Measurements from ENCODE around the gene SNRPB. TPM values are rescaled to one million over a fixed set of nuclear protein-coding genes. Genes with fewer than 3 reads are reported as not detected.

The SNRPB gene
- total and polyA plus RNA-seq, 2 of the 13 experiments (the other 11 are each of a cell fraction or from before 2014, with no cell fraction given) = 473 to 844 TPM

DNA sequence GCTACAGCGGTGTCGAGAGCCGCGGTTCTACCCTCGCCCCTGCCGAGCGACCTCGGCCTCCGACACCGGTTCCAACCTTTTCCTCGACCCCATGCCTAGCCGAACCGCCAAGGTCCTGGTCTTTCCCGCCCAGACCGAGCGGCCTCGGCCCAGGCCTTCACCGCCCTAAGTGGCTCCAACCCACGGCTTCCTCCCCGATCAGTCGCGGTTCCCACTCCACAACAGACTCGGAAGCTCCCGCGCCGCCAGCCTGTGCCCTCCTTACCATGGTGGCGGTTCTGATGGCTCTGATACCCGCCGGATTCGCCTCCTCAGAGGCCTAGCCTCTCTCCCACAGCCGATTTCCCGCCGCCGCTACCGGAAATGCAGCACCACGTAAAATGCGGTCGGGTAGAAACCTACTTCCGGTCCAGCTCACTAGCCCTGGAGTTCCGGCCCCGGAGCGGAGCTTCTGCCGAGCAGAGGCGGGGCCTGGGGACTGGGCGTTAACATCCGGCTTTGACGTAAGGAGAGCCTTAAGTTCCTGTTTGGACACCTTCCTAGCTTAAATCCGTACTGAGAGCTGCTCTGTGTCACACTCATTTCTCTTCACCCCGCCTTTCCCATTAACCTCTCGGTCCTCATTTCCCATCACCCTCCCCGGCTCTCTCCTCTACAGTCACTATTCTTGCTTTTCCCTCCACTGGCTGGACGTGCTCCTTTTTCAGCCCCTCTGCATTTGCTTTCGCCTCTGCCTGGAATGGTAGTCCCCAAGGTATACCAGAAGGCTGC is at the start of gene SNRPB (continued):
- peak; percentile 92; the same call in 1 of the 2 replicates for TF ChIP-seq ZFP82 (CRISPR knock-in tag; IDR thresholded peaks at IDR 0.05; ENCODE audit: borderline replicate concordance)
- TF ChIP-seq, protein P1, sequence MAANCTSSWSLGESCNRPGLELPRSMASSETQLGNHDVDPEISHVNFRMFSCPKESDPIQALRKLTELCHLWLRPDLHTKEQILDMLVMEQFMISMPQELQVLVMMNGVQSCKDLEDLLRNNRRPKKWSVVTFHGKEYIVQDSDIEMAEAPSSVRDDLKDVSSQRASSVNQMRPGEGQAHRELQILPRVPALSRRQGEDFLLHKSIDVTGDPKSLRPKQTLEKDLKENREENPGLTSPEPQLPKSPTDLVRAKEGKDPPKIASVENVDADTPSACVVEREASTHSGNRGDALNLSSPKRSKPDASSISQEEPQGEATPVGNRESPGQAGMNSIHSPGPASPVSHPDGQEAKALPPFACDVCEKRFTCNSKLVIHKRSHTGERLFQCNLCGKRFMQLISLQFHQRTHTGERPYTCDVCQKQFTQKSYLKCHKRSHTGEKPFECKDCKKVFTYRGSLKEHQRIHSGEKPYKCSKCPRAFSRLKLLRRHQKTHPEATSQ (CRISPR knock-in tag; IDR thresholded peaks at IDR 0.05; ENCODE audit: borderline replicate concordance) = peak; percentile 99
- peak; percentile 96 for TF ChIP-seq GFI1 (CRISPR knock-in tag; IDR thresholded peaks at IDR 0.05; ENCODE audit: borderline replicate concordance)
- TF ChIP-seq PRMT3 (CRISPR knock-in tag; IDR thresholded peaks at IDR 0.05; ENCODE audit: borderline replicate concordance, low read depth) = peak; percentile 95; the same call in 1 of the 2 replicates
- TF ChIP-seq, protein P2, sequence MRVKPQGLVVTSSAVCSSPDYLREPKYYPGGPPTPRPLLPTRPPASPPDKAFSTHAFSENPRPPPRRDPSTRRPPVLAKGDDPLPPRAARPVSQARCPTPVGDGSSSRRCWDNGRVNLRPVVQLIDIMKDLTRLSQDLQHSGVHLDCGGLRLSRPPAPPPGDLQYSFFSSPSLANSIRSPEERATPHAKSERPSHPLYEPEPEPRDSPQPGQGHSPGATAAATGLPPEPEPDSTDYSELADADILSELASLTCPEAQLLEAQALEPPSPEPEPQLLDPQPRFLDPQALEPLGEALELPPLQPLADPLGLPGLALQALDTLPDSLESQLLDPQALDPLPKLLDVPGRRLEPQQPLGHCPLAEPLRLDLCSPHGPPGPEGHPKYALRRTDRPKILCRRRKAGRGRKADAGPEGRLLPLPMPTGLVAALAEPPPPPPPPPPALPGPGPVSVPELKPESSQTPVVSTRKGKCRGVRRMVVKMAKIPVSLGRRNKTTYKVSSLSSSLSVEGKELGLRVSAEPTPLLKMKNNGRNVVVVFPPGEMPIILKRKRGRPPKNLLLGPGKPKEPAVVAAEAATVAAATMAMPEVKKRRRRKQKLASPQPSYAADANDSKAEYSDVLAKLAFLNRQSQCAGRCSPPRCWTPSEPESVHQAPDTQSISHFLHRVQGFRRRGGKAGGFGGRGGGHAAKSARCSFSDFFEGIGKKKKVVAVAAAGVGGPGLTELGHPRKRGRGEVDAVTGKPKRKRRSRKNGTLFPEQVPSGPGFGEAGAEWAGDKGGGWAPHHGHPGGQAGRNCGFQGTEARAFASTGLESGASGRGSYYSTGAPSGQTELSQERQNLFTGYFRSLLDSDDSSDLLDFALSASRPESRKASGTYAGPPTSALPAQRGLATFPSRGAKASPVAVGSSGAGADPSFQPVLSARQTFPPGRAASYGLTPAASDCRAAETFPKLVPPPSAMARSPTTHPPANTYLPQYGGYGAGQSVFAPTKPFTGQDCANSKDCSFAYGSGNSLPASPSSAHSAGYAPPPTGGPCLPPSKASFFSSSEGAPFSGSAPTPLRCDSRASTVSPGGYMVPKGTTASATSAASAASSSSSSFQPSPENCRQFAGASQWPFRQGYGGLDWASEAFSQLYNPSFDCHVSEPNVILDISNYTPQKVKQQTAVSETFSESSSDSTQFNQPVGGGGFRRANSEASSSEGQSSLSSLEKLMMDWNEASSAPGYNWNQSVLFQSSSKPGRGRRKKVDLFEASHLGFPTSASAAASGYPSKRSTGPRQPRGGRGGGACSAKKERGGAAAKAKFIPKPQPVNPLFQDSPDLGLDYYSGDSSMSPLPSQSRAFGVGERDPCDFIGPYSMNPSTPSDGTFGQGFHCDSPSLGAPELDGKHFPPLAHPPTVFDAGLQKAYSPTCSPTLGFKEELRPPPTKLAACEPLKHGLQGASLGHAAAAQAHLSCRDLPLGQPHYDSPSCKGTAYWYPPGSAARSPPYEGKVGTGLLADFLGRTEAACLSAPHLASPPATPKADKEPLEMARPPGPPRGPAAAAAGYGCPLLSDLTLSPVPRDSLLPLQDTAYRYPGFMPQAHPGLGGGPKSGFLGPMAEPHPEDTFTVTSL (CRISPR knock-in tag; IDR thresholded peaks at IDR 0.05; ENCODE audit: borderline replicate concordance) = peak; percentile 75; the same call in 1 of the 2 replicates
- peak; percentile 100 for TF ChIP-seq ETV5 (CRISPR knock-in tag; IDR thresholded peaks at IDR 0.05; ENCODE audit: borderline replicate concordance)
- TF ChIP-seq BORCS8-MEF2B (CRISPR knock-in tag; IDR thresholded peaks at IDR 0.05) = peak; percentile 99
- TF ChIP-seq FOXK2 (IDR thresholded peaks at IDR 0.05) = no peak
- peak; percentile 40; the same call in 1 of the 2 replicates for TF ChIP-seq RFX3 (CRISPR knock-in tag; IDR thresholded peaks at IDR 0.05)
- peak; percentile 100 for TF ChIP-seq ERF (CRISPR knock-in tag; IDR thresholded peaks at IDR 0.05)
- peak; percentile 96 for TF ChIP-seq MYNN (CRISPR knock-in tag; IDR thresholded peaks at IDR 0.05; ENCODE audit: low read depth)
- TF ChIP-seq, protein P3, sequence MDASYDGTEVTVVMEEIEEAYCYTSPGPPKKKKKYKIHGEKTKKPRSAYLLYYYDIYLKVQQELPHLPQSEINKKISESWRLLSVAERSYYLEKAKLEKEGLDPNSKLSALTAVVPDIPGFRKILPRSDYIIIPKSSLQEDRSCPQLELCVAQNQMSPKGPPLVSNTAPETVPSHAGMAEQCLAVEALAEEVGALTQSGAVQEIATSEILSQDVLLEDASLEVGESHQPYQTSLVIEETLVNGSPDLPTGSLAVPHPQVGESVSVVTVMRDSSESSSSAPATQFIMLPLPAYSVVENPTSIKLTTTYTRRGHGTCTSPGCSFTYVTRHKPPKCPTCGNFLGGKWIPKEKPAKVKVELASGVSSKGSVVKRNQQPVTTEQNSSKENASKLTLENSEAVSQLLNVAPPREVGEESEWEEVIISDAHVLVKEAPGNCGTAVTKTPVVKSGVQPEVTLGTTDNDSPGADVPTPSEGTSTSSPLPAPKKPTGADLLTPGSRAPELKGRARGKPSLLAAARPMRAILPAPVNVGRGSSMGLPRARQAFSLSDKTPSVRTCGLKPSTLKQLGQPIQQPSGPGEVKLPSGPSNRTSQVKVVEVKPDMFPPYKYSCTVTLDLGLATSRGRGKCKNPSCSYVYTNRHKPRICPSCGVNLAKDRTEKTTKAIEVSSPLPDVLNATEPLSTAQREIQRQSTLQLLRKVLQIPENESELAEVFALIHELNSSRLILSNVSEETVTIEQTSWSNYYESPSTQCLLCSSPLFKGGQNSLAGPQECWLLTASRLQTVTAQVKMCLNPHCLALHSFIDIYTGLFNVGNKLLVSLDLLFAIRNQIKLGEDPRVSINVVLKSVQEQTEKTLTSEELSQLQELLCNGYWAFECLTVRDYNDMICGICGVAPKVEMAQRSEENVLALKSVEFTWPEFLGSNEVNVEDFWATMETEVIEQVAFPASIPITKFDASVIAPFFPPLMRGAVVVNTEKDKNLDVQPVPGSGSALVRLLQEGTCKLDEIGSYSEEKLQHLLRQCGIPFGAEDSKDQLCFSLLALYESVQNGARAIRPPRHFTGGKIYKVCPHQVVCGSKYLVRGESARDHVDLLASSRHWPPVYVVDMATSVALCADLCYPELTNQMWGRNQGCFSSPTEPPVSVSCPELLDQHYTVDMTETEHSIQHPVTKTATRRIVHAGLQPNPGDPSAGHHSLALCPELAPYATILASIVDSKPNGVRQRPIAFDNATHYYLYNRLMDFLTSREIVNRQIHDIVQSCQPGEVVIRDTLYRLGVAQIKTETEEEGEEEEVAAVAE (CRISPR knock-in tag; IDR thresholded peaks at IDR 0.05; ENCODE audit: borderline replicate concordance) = peak; percentile 94
- TF ChIP-seq, protein P4, sequence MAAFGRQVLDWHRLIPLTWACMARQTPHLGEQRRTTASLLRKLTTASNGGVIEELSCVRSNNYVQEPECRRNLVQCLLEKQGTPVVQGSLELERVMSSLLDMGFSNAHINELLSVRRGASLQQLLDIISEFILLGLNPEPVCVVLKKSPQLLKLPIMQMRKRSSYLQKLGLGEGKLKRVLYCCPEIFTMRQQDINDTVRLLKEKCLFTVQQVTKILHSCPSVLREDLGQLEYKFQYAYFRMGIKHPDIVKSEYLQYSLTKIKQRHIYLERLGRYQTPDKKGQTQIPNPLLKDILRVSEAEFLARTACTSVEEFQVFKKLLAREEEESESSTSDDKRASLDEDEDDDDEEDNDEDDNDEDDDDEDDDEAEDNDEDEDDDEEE (CRISPR knock-in tag; IDR thresholded peaks at IDR 0.05) = peak; percentile 80
- TF ChIP-seq RXRB (CRISPR knock-in tag; IDR thresholded peaks at IDR 0.05; ENCODE audit: borderline replicate concordance) = peak; percentile 93
- peak; percentile 99 for TF ChIP-seq ZNF816 (CRISPR knock-in tag; IDR thresholded peaks at IDR 0.05; ENCODE audit: borderline replicate concordance)
- TF ChIP-seq HNF4A (CRISPR knock-in tag; IDR thresholded peaks at IDR 0.05) = peak; percentile 57
